ENCODE data around the gene PDIA5. TPM values are rescaled to one million over a fixed set of nuclear protein-coding genes. Genes with fewer than 3 reads are reported as not detected.
"Not testable (repeated sequence)": the region's sequence is repeated elsewhere in the genome, so short reads cannot be mapped to it uniquely, and the experiment has no call there.

Gene PDIA5
- total and polyA plus RNA-seq, 3 donors from 2014 or later: 49.6 to 76.8 (median 76.0) TPM

GRCh38 chr3:123150449-123151215, 83.8 kb downstream of the PDIA5 start:
- intact Hi-C loops (cut with DNase I; ENCODE audit: low total_unique reads): no loop called here
- Histone ChIP-seq H3K4me1 (peaks cover 9% of the 10 kb centered on the region), H3K9me3 (no peaks in the 10 kb centered on the region), H3K4me3 (no peak overlapping the region), H3K36me3 (ENCODE audit: low read depth, missing control alignments) (no peaks in the 10 kb centered on the region), H3K27me3 (no peaks in the 10 kb centered on the region), H3K27ac (no peak overlapping the region)
- no peak for DNase-seq
- 88 to 96% methylated on average over 15 of the region's 15 CpGs for WGBS, 2 donors
- TF ChIP-seq POLR2A (IDR thresholded peaks at IDR 0.05): no peak

GRCh38 chr3:123151251-123151705, 84.5 kb downstream of the PDIA5 start:
- H3K27me3 ChIP-seq: no peaks in the 10 kb centered on the region
- intact Hi-C loops (cut with DNase I; ENCODE audit: low total_unique reads): no loop called here
- H3K4me3 ChIP-seq: no peak overlapping the region
- TF ChIP-seq, protein P1, sequence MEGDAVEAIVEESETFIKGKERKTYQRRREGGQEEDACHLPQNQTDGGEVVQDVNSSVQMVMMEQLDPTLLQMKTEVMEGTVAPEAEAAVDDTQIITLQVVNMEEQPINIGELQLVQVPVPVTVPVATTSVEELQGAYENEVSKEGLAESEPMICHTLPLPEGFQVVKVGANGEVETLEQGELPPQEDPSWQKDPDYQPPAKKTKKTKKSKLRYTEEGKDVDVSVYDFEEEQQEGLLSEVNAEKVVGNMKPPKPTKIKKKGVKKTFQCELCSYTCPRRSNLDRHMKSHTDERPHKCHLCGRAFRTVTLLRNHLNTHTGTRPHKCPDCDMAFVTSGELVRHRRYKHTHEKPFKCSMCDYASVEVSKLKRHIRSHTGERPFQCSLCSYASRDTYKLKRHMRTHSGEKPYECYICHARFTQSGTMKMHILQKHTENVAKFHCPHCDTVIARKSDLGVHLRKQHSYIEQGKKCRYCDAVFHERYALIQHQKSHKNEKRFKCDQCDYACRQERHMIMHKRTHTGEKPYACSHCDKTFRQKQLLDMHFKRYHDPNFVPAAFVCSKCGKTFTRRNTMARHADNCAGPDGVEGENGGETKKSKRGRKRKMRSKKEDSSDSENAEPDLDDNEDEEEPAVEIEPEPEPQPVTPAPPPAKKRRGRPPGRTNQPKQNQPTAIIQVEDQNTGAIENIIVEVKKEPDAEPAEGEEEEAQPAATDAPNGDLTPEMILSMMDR (IDR thresholded peaks at IDR 0.05): no peak
- TF ChIP-seq POLR2A (IDR thresholded peaks at IDR 0.05): no peak
- H3K36me3 ChIP-seq (ENCODE audit: low read depth, missing control alignments): no peaks in the 10 kb centered on the region
- 75 to 82% methylated on average over 7 of the region's 7 CpGs for WGBS, 2 donors
- no peak overlapping the region for H3K27ac ChIP-seq
- H3K4me1 ChIP-seq: peaks cover 9% of the 10 kb centered on the region
- H3K9me3 ChIP-seq: no peaks in the 10 kb centered on the region
- no peak for DNase-seq

DNA sequence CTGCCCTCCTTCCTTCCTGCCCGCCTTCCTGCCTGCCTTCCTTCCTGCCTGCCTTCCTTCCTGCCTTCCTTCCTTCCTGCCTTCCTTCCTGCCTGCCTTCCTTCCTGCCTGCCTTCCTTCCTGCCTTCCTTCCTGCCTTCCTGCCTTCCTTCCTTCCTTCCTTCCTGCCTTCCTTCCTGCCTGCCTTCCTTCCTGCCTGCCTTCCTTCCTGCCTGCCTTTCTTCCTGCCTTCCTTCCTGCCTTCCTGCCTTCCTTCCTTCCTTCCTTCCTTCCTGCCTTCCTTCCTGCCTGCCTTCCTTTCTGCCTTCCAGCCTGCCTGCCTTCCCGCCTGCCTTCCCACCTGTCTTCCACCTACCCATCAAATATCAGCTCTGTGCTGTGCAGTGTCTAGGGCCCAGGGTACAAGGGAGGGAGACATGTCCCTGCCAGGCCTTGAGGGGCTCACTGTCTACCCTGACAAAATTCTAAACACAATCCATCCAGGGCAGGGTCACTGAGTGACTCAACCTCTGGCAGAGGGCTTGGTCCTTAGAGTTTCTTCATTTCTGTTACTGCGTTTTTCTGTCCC, 85.1 kb downstream of the PDIA5 start:
- H3K4me3 ChIP-seq; H3K9me3 ChIP-seq; H3K27me3 ChIP-seq; H3K27ac ChIP-seq; H3K36me3 ChIP-seq (ENCODE audit: low read depth, missing control alignments); H3K4me1 ChIP-seq; intact Hi-C loops (cut with DNase I; ENCODE audit: low total_unique reads); DNase-seq: not testable (repeated sequence)
- WGBS, 2 donors: 51 to 53% methylated on average over 3 of the region's 3 CpGs

- H3K4me3 ChIP-seq: no peak overlapping the region
- DNase-seq: no peak
- intact Hi-C loops (cut with DNase I; ENCODE audit: low total_unique reads): no loop called here
These were observed 85.9 kb downstream of the PDIA5 start for GRCh38 chr3:123152687-123153086.

GRCh38 chr3:123153125-123154019, 86.5 kb downstream of the PDIA5 start:
- no peaks in the 10 kb centered on the region for H3K36me3 ChIP-seq (ENCODE audit: low read depth, missing control alignments)
- 40 to 64% methylated on average over 6 of the region's 6 CpGs for WGBS, 2 donors
- intact Hi-C loops (cut with DNase I; ENCODE audit: low total_unique reads): no loop called here

More at GRCh38 chr3:123152687-123153086, 85.9 kb downstream of the PDIA5 start:
- peaks cover 9% of the 10 kb centered on the region for H3K4me1 ChIP-seq
- no peaks in the 10 kb centered on the region for H3K9me3 ChIP-seq
- TF ChIP-seq POLR2A (IDR thresholded peaks at IDR 0.05): no peak
- TF ChIP-seq, protein P1 (IDR thresholded peaks at IDR 0.05): no peak
- H3K36me3 ChIP-seq (ENCODE audit: low read depth, missing control alignments): no peaks in the 10 kb centered on the region
- 75 to 88% methylated on average over 3 of the region's 3 CpGs for WGBS, 2 donors
- H3K27me3 ChIP-seq: no peaks in the 10 kb centered on the region
- no peak overlapping the region for H3K27ac ChIP-seq

More at GRCh38 chr3:123153125-123154019, 86.5 kb downstream of the PDIA5 start:
- no peak for DNase-seq
- TF ChIP-seq POLR2A (IDR thresholded peaks at IDR 0.05): no peak
- TF ChIP-seq, protein P1 (IDR thresholded peaks at IDR 0.05): no peak
- Histone ChIP-seq H3K4me3 (no peak overlapping the region), H3K27ac (peak overlapping the region in 1 of 2 donors; percentile 47), H3K4me1 (peaks cover 9% of the 10 kb centered on the region), H3K9me3 (no peaks in the 10 kb centered on the region), H3K27me3 (no peaks in the 10 kb centered on the region)

All from testis (tissue), 3 donors.